ENCODE data around the gene OMG. TPM values are rescaled to one million over a fixed set of nuclear protein-coding genes. Genes with fewer than 3 reads are reported as not detected.

The OMG gene
- total RNA-seq, 1 donor from 2014 or later = not detected

DNA sequence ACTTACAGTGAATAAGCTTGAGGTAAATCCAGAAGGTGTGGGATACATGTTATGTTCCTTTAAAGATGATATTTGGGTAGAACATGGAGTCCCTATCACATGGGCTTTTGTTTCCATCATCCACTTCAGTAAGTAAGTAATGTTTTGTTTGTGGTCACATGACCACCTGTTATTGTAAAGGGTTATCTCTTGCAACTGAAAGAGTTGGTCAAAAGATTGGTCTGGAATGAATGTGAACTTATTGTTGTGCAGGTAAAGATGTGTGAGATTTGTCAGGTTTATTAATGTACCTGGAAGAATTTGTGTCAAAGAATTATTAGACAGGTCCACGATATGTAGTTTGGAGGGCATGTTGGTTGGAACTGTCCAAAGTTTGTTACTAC, 1.6 kb downstream of the OMG start:
- peaks cover 1% of the 10 kb centered on the region for H3K9me3 Mint-ChIP-seq (ENCODE audit: unreplicated experiment)
- H3K27me3 Mint-ChIP-seq (ENCODE audit: unreplicated experiment) = no peaks in the 10 kb centered on the region
- H3K4me1 Mint-ChIP-seq (ENCODE audit: low read depth, unreplicated experiment) = peaks cover 6% of the 10 kb centered on the region
- H3K4me3 Mint-ChIP-seq (ENCODE audit: unreplicated experiment) = no peak overlapping the region
- no peak for DNase-seq
- no peak overlapping the region for H3K27ac Mint-ChIP-seq (ENCODE audit: unreplicated experiment)
- TF ChIP-seq, protein P1, sequence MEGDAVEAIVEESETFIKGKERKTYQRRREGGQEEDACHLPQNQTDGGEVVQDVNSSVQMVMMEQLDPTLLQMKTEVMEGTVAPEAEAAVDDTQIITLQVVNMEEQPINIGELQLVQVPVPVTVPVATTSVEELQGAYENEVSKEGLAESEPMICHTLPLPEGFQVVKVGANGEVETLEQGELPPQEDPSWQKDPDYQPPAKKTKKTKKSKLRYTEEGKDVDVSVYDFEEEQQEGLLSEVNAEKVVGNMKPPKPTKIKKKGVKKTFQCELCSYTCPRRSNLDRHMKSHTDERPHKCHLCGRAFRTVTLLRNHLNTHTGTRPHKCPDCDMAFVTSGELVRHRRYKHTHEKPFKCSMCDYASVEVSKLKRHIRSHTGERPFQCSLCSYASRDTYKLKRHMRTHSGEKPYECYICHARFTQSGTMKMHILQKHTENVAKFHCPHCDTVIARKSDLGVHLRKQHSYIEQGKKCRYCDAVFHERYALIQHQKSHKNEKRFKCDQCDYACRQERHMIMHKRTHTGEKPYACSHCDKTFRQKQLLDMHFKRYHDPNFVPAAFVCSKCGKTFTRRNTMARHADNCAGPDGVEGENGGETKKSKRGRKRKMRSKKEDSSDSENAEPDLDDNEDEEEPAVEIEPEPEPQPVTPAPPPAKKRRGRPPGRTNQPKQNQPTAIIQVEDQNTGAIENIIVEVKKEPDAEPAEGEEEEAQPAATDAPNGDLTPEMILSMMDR (IDR thresholded peaks at IDR 0.05; ENCODE audit: partially characterized antibody, unreplicated experiment) = no peak
- no peaks in the 10 kb centered on the region for H3K36me3 Mint-ChIP-seq (ENCODE audit: unreplicated experiment)

DNA sequence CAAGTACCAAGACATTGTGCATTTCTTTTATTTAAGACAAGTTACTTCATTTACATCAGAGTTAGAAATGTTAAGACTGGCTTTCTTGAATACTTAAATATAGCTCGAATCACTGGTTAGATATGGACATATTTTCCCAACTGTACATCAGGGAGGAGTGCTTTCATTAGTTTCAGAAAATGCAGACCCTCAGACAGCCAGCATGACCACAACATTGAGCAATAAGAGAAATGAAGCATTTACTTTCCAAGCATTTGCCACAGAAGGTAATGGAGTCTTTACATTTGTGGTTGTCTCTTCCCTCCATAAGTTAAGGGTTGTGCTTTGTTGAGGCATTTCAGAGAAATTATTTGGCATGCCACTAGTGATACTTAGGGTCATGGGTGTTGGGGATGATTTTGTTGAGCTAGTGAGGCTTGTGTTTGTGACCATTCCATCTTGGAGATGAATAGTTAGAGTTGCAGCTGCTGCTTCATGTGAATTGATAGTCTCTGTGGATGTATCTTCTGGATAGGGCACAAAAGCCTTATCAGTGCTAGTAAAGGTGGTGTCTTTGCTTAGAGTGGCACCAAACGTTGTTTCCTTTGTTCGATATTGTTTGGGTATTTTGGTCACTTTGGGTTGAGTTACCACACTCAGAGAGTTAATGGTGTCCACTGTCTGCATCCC, 2.1 kb downstream of the OMG start:
- DNase-seq = no peak
- Mint-ChIP-seq H3K27ac (ENCODE audit: unreplicated experiment) (no peak overlapping the region), H3K9me3 (ENCODE audit: unreplicated experiment) (peaks cover 1% of the 10 kb centered on the region), H3K4me3 (ENCODE audit: unreplicated experiment) (no peak overlapping the region), H3K36me3 (ENCODE audit: unreplicated experiment) (no peaks in the 10 kb centered on the region), H3K27me3 (ENCODE audit: unreplicated experiment) (no peaks in the 10 kb centered on the region), H3K4me1 (ENCODE audit: low read depth, unreplicated experiment) (peaks cover 6% of the 10 kb centered on the region)
- TF ChIP-seq, protein P1 (IDR thresholded peaks at IDR 0.05; ENCODE audit: partially characterized antibody, unreplicated experiment) = no peak

DNA sequence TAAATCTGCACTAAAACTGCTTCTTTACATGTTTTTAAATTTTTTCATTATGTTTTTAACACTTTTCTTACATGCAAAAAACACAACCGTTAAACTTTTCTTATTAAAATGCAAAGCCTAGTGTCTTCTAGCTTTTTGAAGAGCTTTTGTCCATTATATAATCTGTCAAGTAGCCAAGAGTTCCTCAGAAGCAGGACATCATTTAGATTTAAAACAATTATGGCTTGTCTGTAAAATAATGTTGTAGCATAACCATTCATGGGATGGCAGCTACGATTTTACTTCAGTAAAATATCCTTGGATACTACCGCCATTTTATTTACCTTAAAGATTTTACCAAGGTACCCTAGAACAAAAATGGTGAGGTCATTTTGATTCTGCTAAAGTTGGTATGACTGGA, 2.8 kb downstream of the OMG start:
- H3K9me3 Mint-ChIP-seq (ENCODE audit: unreplicated experiment) = peaks cover 1% of the 10 kb centered on the region
- TF ChIP-seq, protein P1 (IDR thresholded peaks at IDR 0.05; ENCODE audit: partially characterized antibody, unreplicated experiment) = no peak
- H3K27me3 Mint-ChIP-seq (ENCODE audit: unreplicated experiment) = no peaks in the 10 kb centered on the region
- no peak overlapping the region for H3K4me3 Mint-ChIP-seq (ENCODE audit: unreplicated experiment)
- no peaks in the 10 kb centered on the region for H3K36me3 Mint-ChIP-seq (ENCODE audit: unreplicated experiment)
- DNase-seq = no peak
- H3K4me1 Mint-ChIP-seq (ENCODE audit: low read depth, unreplicated experiment) = peaks cover 6% of the 10 kb centered on the region
- no peak overlapping the region for H3K27ac Mint-ChIP-seq (ENCODE audit: unreplicated experiment)

DNA sequence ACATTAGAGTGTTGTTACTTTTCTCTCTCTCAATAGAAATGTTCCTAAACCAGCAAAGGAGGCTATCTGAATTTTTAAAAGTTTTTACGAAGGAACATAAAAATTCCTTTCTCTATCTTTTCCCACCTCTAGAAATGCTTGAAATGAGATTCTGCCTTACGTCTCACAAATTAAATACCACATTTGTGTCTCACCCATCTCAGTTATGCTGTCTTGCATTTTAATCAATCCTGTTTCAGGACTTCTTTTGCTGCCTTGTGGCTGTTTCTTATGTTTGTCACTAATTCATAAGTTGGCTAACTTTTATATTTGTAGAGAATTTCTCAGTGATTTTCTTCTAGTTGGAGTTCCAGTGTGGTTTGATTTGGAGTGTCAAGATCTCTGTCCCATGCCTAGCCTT, 3.5 kb downstream of the OMG start:
- no peak for DNase-seq
- H3K4me3 Mint-ChIP-seq (ENCODE audit: unreplicated experiment) = no peak overlapping the region
- TF ChIP-seq, protein P1 (IDR thresholded peaks at IDR 0.05; ENCODE audit: partially characterized antibody, unreplicated experiment) = no peak
- H3K27me3 Mint-ChIP-seq (ENCODE audit: unreplicated experiment) = no peaks in the 10 kb centered on the region
- peaks cover 1% of the 10 kb centered on the region for H3K9me3 Mint-ChIP-seq (ENCODE audit: unreplicated experiment)
- H3K27ac Mint-ChIP-seq (ENCODE audit: unreplicated experiment) = no peak overlapping the region
- no peaks in the 10 kb centered on the region for H3K36me3 Mint-ChIP-seq (ENCODE audit: unreplicated experiment)
- H3K4me1 Mint-ChIP-seq (ENCODE audit: low read depth, unreplicated experiment) = peaks cover 6% of the 10 kb centered on the region

- TF ChIP-seq, protein P1 (IDR thresholded peaks at IDR 0.05; ENCODE audit: partially characterized antibody, unreplicated experiment) = no peak
- Mint-ChIP-seq H3K4me1 (ENCODE audit: low read depth, unreplicated experiment) (peaks cover 6% of the 10 kb centered on the region), H3K27ac (ENCODE audit: unreplicated experiment) (no peak overlapping the region), H3K9me3 (ENCODE audit: unreplicated experiment) (peaks cover 1% of the 10 kb centered on the region), H3K27me3 (ENCODE audit: unreplicated experiment) (no peaks in the 10 kb centered on the region), H3K36me3 (ENCODE audit: unreplicated experiment) (no peaks in the 10 kb centered on the region), H3K4me3 (ENCODE audit: unreplicated experiment) (no peak overlapping the region)
- no peak for DNase-seq
These were observed 5.2 kb downstream of the OMG start for GRCh38 chr17:31291820-31292219.
